ENCODE results near the gene KDM2A.

The KDM2A gene

GRCh38 chr11:67118801-67119584 lies at the start of gene KDM2A:
Gene KDM2A, plus strand, starts transcription at chr11:67119263. Its CDS starts 2,054 bp downstream, at chr11:67121317.
- DNase-seq (ENCODE audit: low read depth in 2 of 2, low spot score in 1 of 2), result peak; percentile 94 to 98

DNA sequence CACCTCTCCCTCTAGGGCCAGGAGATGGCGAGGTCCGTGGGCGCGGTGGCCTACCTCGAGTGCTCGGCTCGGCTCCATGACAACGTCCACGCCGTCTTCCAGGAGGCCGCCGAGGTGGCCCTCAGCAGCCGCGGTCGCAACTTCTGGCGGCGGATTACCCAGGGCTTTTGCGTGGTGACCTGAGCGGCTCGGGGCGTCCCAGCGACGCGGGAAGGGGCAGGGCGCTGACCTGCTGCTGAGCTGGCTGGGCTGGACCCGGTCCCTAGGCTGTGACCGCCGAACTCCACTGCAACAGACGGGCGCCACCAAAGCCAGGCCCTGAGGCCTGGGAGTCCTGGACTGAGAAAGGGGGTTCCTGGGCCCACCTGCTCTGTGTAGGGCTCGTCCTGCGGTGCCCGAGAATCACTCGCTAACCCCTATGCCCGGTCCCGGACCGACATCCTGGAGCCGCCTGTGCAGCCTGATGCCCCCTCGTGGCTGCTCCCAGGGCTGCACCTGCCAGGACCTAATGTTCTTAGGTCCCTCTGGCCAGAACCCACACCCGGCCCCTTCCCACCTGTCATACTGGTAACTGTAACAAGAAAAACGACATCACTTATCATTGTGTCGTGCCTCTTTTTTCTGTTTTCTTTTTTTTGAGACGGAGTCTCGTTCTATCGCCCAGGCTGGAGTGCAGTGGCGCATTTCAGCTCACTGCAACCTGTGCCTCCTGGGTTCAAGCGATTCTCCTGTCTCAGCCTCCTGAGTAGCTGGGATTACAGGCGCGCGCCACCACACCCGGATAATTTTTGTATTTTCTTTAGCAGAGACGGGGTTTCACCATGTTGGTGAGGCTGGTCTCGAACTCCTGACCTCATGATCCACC lies 47.4 kb upstream of the KDM2A start:
- peak; percentile 46 to 54 for DNase-seq (ENCODE audit: low read depth in 2 of 2, low spot score in 1 of 2)

DNA sequence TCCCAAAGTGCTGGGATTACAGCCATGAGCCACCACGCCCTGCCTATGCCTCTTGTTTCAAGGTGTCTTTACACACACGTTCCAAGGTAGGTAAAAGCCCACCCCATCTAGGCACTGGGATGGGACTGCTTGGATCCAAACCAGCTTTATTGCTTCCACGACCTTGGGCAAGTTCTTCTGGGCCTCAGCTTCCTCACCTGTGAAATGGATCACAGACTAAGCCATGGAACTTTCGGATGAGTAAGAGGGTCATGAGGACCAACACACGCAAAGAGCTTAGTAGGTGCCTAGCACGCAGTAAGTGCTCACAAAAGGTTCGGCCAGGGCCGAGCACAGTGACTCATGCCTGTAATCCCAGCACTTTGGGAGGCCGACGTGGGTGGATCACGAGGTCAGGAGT lies 46.8 kb upstream of the KDM2A start:
- no peak for DNase-seq (ENCODE audit: low read depth in 2 of 2, low spot score in 1 of 2)

DNA sequence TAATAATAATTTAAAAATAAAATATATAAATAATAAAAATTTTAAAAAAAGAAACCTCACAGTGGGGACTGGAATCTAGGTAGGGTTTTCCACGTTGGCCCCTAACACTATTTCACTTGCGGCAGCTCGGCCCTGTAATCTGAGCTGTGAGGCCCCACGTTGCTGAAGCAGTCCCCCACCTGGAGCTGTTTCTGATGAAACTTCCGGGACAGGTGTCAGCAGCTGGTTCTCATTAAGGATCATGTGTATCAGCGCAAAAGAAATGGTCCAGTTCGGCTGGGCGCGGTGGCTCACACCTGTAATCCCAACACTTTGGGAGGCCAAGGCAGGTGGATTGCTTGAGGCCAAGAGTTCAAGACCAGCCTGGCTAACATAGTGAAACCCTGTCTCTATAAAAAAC lies 45.2 kb upstream of the KDM2A start:
- no peak for DNase-seq (ENCODE audit: low read depth in 2 of 2, low spot score in 1 of 2)

DNA sequence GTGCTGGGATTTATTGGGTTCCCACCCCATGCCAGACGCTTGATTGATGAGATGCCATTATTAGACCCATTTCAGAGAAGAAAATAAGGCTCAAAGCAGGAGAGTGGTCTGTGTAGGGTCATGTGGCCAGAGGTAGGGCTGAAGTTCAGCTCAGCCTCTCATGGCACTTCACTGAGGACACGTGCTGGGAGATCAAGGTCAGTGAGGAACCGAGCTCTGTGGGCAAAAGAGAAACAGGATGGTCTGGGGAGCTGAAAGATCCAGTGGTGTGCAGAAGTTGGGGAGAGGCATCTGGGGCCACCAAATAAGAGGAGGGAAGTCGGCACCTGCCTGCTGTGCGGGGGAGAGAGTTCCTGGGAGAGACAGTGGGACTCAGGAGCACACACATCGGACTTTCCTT lies 42.9 kb upstream of the KDM2A start:
- no peak for DNase-seq (ENCODE audit: low read depth in 2 of 2, low spot score in 1 of 2)

DNA sequence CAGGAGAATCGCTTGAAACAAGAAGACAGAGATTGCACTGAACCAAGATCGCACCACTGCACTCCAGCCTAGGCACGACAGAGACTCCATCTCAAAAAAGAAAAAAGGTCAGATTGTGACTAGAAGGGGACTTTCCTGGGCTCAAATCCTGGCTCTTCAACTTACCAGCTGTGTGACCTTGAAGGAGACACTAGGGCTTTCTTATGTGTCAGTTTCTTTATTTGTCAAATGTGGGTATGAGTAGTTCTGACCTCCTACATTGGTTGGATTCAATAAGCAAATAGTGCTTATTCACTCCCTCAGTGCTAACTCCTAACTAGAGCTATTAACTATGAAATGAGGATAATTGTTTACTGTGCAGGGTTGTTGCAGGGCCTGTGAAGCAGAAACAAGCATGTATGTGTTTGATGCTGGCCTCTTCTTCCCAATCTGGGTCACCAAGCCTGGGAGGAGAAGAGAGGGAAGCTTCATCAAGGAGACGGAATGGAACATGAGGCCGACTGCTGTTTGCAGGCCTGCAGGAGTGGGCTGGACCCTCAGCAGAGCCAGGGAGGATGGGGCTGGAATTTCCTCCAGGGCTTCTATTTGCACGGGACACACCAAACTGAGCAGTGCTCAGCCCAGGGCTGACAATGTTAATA lies 39.9 kb upstream of the KDM2A start:
- DNase-seq (ENCODE audit: low read depth in 2 of 2, low spot score in 1 of 2), result no peak

DNA sequence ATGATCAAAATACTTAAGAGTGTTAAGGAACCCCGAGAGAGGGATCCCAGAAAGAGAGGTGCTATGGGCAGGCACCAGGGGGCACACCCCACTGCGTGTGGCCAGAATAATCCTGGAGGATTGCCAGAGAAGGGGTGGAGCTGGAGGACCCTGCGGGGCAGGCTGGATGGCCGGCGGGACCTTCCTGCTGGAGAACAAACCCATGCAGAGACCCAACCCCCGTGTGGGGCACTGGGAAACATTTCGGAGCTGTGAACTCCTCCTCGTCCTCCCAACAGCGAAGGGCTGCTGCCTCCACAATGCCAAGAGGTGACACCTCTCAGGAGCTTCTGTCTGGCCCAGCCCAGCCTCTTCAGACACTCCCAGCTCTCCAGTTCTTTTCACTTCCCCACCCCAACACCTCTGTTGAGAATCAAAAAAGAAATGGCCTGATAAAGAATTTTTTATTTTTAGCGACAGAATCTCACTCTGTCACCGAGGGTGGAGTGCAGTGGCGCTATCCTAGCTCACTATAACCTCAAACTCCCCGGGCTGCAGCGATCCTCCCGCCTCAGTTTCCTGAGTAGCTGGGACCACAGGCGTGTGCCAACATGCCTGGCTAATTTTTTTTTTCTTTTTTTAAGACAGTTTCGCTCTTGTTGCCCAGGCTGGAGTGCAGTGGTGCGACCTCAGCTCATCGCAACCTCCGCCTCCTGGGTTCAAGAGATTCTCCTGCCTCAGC lies 36.8 kb upstream of the KDM2A start:
- no peak for DNase-seq (ENCODE audit: low read depth in 2 of 2, low spot score in 1 of 2)

- no peak for DNase-seq (ENCODE audit: low read depth in 2 of 2, low spot score in 1 of 2)
Observed at GRCh38 chr11:67083786-67084366, 35.2 kb upstream of the KDM2A start.

DNA sequence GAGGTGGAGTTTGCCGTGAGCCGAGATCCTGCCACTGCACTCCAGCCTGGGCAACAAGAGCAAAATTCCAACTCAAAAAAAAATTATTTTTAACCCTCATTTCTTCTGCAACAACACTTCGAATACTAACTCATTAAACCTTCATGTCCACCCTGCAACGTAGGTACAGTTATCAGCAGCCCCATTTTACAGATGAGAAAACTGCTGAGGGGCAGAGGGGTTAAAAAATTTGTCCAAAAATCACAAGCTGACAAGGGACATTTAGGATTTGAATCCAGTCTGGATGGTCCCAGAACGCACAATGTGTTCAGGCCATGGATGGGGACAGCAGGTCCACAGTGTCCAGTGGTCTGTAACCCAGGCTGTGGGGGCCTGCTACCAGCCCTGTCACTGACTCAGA lies 33.4 kb upstream of the KDM2A start:
- no peak for DNase-seq (ENCODE audit: low read depth in 2 of 2, low spot score in 1 of 2)

GRCh38 chr11:67090717-67091116 lies 28.3 kb upstream of the KDM2A start:
- no peak for DNase-seq (ENCODE audit: low read depth in 2 of 2, low spot score in 1 of 2)

- no peak for DNase-seq (ENCODE audit: low read depth in 2 of 2, low spot score in 1 of 2)
Observed at GRCh38 chr11:67095214-67095507, 23.9 kb upstream of the KDM2A start.

GRCh38 chr11:67098799-67099429 lies 20.1 kb upstream of the KDM2A start:
- no peak for DNase-seq (ENCODE audit: low read depth in 2 of 2, low spot score in 1 of 2)

DNA sequence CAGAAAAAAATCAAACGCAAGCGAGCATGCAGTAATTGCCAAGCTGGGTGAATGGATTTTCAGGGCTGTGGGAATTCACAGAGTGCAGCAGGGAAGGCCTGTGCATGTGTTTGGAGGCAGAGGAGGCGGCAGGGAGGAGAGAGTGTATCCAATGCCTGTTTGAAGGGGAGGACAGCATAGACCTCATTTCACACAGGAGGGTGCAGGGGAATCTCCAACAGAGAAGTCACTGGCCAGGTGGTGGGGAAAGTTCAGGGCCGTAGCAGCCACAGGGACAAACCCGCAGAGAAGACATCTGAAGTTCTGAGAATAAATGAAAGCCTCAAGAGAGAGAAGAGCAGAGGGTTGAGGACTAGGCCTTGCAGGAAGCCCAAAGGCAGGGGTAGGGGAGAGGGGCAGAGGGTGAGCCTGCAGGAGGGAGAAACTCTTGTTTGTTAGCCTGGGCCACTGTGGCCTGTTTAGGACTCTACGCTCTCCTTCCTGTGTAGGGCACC lies 19.2 kb upstream of the KDM2A start:
- DNase-seq (ENCODE audit: low read depth in 2 of 2, low spot score in 1 of 2), result no peak

GRCh38 chr11:67102664-67103063 lies 16.4 kb upstream of the KDM2A start:
- DNase-seq (ENCODE audit: low read depth in 2 of 2, low spot score in 1 of 2), result no peak

GRCh38 chr11:67105964-67106363 lies 13.1 kb upstream of the KDM2A start:
- DNase-seq (ENCODE audit: low read depth in 2 of 2, low spot score in 1 of 2), result no peak

GRCh38 chr11:67111261-67111660 lies 7.8 kb upstream of the KDM2A start:
- no peak for DNase-seq (ENCODE audit: low read depth in 2 of 2, low spot score in 1 of 2)

- no peak for DNase-seq (ENCODE audit: low read depth in 2 of 2, low spot score in 1 of 2)
Observed at GRCh38 chr11:67113231-67113721, 5.8 kb upstream of the KDM2A start.

DNA sequence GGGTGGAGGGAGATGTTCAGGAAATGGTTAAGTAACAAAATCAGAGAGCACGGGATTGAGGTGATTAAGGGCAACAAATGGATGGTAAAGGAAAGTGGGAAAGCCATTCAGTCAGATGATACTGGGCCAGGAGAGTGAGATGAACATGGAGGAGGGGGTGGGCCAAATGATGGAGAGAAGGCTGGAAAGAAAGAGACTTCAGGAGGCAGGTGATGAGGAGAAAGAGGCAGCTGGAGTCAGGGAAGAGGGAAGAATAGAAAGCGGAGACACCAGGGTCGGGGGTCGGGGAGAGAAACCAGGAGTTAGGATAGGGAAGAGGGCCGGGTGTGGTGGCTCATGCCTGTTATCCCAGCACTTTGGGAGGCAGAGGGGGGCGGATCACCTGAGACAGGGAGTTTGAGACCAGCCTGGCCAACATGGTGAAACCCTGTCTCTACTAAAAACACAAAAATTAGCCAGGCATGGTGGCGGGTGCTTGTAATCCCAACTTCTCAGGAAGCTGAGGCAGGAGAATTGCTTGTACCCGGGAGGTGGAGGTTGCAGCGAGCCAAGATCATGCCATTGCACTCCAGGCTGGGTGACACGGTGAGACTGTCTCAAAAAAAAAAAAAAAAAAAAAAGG lies 4.7 kb upstream of the KDM2A start:
- DNase-seq (ENCODE audit: low read depth in 2 of 2, low spot score in 1 of 2), result no peak

DNA sequence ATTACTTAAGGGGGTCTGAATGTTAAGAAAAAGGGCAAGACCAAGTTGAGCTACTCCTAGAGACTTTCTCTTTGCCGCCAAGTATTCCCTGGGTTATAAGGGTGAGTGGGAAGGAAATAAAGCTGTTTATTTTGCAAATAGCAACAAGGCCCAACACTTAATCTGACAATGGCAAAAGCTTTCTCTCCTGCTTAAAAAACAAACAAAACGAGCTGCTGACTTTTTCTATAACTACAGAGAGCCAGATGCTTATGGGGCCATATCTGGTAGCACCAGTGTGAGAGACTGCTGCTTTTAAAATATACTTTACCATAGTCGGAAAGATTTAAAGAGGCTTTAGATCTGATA lies 2.3 kb upstream of the KDM2A start:
- no peak for DNase-seq (ENCODE audit: low read depth in 2 of 2, low spot score in 1 of 2)

GRCh38 chr11:67117176-67117575 lies 1.9 kb upstream of the KDM2A start:
- no peak for DNase-seq (ENCODE audit: low read depth in 2 of 2, low spot score in 1 of 2)

All from stimulated activated CD8-positive, alpha-beta memory T cell treated with anti-CD3 and anti-CD28 coated beads, Interleukin-4, amount 100 ng/mL, for 1 hour (primary cell).